Stimulated activated CD8-positive, alpha-beta memory T cell treated with anti-CD3 and anti-CD28 coated beads, Interleukin-15, amount 100 ng/mL, for 4 hours (primary cell): ENCODE data around the gene APEH.

Experiments
- DNase-seq, 2 donors: peaks; one replicate each; pipeline ENCODE4 v3.0.0-alpha.2; 2020; ENCODE audit warnings: low read depth in 2 of 2

Gene APEH

DNA sequence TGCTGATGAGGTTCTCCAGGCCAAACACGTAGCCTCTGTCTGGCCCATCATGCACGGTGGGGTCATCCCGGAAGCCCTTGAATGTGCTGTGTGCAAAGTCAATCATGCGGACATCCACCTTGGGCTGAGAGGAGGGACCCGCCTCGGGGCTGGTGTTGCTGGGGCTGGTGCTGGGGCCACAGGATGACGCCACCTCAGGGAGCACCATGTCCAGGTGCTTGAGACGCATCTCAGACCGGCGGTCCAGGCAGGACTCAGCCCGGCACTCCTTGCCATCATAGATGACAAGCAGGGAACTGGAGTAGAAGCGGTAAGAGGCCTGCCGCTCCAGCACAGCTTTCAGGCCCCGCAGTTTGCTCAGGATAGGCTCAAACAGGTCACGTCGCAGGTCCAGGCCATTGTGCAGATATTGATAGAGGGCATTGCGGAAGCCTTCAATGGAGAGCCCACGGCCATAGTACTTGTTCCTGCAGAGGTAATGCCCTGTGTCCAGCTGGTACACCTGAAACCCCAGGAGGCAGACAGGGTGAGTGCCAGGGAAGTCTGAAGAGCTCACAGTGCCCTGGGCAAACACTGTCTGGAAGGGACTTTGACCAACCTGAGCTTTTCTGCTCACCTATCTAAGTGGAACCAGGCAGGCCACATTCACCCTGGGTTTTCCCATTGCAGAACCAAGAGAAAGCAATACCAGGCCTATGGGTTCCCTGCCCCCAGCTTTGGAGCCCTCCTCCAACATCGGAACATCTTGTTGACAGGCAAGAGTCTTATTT is 53.2 kb downstream of the APEH start:
- DNase-seq = no peak

DNA sequence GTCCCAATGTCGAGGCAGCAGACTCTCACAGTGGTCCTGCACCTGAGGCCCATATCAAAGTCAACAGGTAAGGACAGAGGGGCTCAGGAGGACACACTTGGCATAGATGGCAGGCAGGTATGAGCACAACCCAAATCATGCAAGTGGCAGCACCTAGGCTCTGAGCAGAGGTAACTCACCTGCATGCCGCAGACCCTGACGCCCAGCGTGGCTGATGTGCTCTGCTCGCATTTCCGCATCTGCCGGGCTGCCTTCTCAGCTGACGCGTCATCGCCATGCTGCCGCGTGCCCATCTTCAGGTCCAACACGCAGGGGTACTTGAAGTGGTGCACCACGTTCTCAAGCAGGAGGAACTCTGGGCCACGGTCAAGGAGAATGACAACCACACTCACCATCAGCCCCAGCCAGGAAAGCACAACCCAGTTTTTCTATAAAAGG is 53.8 kb downstream of the APEH start:
- DNase-seq = no peak

DNA sequence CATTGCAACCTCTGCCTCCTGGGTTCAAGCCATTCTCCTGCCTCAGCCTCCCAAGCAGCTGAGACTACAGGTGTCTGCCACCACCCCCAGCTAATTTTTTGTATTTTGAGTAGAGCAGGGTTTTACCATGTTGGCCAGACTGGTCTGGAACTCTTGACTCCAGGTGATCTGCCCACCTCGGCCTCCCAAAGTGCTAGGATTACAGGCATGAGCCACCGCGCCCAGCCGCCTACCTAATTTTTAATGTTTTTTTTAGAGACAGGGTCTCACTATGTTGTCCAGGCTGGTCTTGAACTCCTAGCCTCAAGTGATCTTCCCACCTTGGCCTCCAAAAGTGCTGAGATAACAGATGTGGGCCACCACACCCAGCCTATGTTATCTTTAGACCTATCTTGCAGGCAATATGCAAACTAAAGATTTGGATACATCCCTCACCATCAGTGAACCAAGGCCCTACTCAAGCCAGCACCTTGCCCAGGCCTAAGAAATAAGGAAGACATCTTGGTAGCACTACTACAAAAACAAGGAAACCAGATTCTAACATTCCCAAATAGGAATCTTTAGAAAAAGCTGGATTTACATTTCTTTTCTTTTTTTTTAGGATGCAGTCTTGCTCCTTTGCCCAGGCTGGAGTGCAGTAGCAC is 55.9 kb downstream of the APEH start:
- no peak for DNase-seq

DNA sequence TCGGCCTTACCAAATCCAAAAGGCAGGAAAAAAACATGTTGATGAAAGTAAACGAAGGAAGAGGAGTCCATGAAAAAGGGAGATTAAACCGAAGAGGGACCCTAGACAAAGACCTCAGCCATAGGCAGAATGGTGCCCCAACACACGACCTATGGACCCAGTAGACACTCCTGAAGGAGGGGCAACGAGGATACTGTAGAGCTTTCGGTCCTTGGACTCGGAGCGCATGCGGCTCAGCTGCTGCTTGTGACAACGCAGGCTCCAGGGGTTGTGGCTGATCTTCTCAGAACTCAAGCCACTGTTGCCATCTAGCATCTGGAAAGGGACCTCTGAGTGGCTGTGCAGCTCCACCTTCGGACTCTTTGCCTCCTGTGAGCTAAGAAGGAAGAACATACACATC is 58.4 kb downstream of the APEH start:
- no peak for DNase-seq

DNA sequence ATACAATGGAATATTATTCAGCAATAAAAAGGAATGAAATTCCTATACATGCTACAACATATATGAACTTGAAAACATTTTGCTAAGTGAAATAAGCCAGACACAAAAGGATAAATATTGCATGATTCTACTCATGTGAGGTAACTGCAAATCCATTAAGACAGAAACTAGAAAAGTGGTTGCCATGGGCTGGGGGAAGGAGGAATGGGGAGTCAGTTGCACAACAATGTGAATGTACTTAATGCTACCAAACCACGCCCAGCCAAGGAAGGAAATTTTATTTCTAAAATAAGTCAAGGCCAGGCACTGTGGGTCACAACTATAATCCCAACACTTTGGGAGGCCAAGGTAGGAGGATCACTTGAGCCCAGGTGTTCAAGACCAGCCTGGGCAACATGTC is 59.4 kb downstream of the APEH start:
- no peak for DNase-seq
